Astrocyte (in vitro differentiated cells and primary cell): ENCODE measurements around the gene NKIRAS1. TPM values are rescaled to one million over a fixed set of nuclear protein-coding genes. Genes with fewer than 3 reads are reported as not detected.

Source experiments
- DNase-seq: peaks from one replicate; pipeline ENCODE4 v3.0.0-alpha.2; 2010; ENCODE audit warnings: low read depth
- FAIRE-seq: peaks from 2 replicates; lab custom pipeline; 2011; peaks lifted over from hg19 to GRCh38; lab: Jason Lieb, UNC
- H2AFZ ChIP-seq: 2 replicates; pipeline ENCODE4 v1.6.0; 2012; ENCODE audit warnings: low read depth, low read length, inconsistent platforms
- H3K27ac ChIP-seq: 2 replicates; pipeline ENCODE4 v1.5.1; 2011; ENCODE audit warnings: low read depth, low read length, inconsistent platforms
- H3K27me3 ChIP-seq: 2 replicates; pipeline ENCODE4 v1.6.0; 2011; ENCODE audit warnings: low read length, inconsistent platforms; ENCODE audit not compliant: insufficient read depth
- H3K36me3 ChIP-seq: 2 replicates; pipeline ENCODE4 v1.5.1; 2011; ENCODE audit warnings: low read length, inconsistent platforms; ENCODE audit not compliant: insufficient read depth
- H3K4me1 ChIP-seq: 2 replicates; pipeline ENCODE4 v1.5.1; 2011; ENCODE audit warnings: low read length, inconsistent platforms; ENCODE audit not compliant: insufficient read depth
- H3K4me2 ChIP-seq: 2 replicates; pipeline ENCODE4 v1.6.0; 2012; ENCODE audit warnings: low read length, inconsistent platforms
- H3K4me3 ChIP-seq: 2 replicates; pipeline ENCODE4 v1.5.1; 2011; ENCODE audit warnings: low read depth, mild to moderate bottlenecking, low read length, inconsistent platforms; ENCODE audit not compliant: insufficient read depth
- H3K79me2 ChIP-seq: 2 replicates; pipeline ENCODE4 v1.6.0; 2012; ENCODE audit warnings: mild to moderate bottlenecking, low read length, inconsistent platforms; ENCODE audit not compliant: insufficient read depth
- H3K9ac ChIP-seq: 2 replicates; pipeline ENCODE4 v1.6.0; 2012; ENCODE audit warnings: mild to moderate bottlenecking, low read length, inconsistent platforms
- H3K9me3 ChIP-seq: 2 replicates; pipeline ENCODE4 v1.5.1; 2012; ENCODE audit warnings: low read depth, mild to moderate bottlenecking, low read length, inconsistent platforms; ENCODE audit not compliant: insufficient read depth
- H4K20me1 ChIP-seq: 2 replicates; pipeline ENCODE4 v1.6.0; 2012; ENCODE audit warnings: low read length, inconsistent platforms; ENCODE audit not compliant: insufficient read depth
- H3K27ac Mint-ChIP-seq: one replicate; pipeline ENCODE4 v1.8.0; 2021; ENCODE audit warnings: mild to moderate bottlenecking, mixed read lengths; ENCODE audit not compliant: unreplicated experiment
- H3K27me3 Mint-ChIP-seq: one replicate; pipeline ENCODE4 v1.8.0; 2021; ENCODE audit warnings: low read depth, mixed read lengths; ENCODE audit not compliant: unreplicated experiment
- H3K36me3 Mint-ChIP-seq: one replicate; pipeline ENCODE4 v1.8.0; 2021; ENCODE audit warnings: low read depth, mixed read lengths; ENCODE audit not compliant: unreplicated experiment
- H3K4me1 Mint-ChIP-seq: one replicate; pipeline ENCODE4 v1.8.0; 2021; ENCODE audit warnings: low read depth, mixed read lengths; ENCODE audit not compliant: unreplicated experiment
- H3K4me3 Mint-ChIP-seq: one replicate; pipeline ENCODE4 v1.8.0; 2021; ENCODE audit warnings: mild to moderate bottlenecking, moderate library complexity, mixed read lengths; ENCODE audit not compliant: unreplicated experiment
- H3K9me3 Mint-ChIP-seq: one replicate; pipeline ENCODE4 v1.8.0; 2021; ENCODE audit warnings: mild to moderate bottlenecking, mixed read lengths; ENCODE audit not compliant: unreplicated experiment
- CTCF ChIP-seq: IDR thresholded peaks from 2 replicates; pipeline ENCODE4 v1.5.1; 2011; ENCODE audit warnings: low read depth, mild to moderate bottlenecking, inconsistent platforms, low read length, moderate library complexity; ENCODE audit not compliant: insufficient read depth
- EZH2 ChIP-seq: IDR thresholded peaks from 2 replicates; pipeline ENCODE4 v1.6.1; 2012; ENCODE audit warnings: mild to moderate bottlenecking, low read length, inconsistent platforms; ENCODE audit not compliant: insufficient read depth
- total RNA-seq: library from RNA; stranded (reverse); gene quantifications from 2 replicates; pipeline ENCODE4 v1.2.1, GENCODE V29; 2021

NKIRAS1 gene
- total RNA-seq, 1 donor from 2014 or later: 11.0 TPM

- no peak overlapping the region for H3K9ac ChIP-seq
- Mint-ChIP-seq H3K9me3 (peaks cover 3% of the 10 kb centered on the region), H3K36me3 (peaks cover 4% of the 10 kb centered on the region), H3K27me3 (no peaks in the 10 kb centered on the region), H3K27ac (no peak overlapping the region), H3K4me1 (no peaks in the 10 kb centered on the region), H3K4me3 (no peak overlapping the region)
- no peak overlapping the region for H3K4me2 ChIP-seq
- no peaks in the 10 kb centered on the region for H3K79me2 ChIP-seq
- H2AFZ ChIP-seq: no peak overlapping the region
- no peak overlapping the region for H3K27ac ChIP-seq
- TF ChIP-seq EZH2 (no peak), CTCF (no peak)
- no peaks in the 10 kb centered on the region for H4K20me1 ChIP-seq
- H3K4me3 ChIP-seq: no peak overlapping the region
- no peaks in the 10 kb centered on the region for H3K9me3 ChIP-seq
- H3K4me1 ChIP-seq: no peaks in the 10 kb centered on the region
- peak; percentile 9 for FAIRE-seq
- H3K27me3 ChIP-seq: no peaks in the 10 kb centered on the region
- H3K36me3 ChIP-seq: no peaks in the 10 kb centered on the region
- no peak for DNase-seq
These were observed 12.2 kb downstream of the NKIRAS1 start for GRCh38 chr3:23904545-23904944.

- Histone ChIP-seq H3K9ac (no peak overlapping the region), H3K9me3 (no peaks in the 10 kb centered on the region), H3K36me3 (peaks cover 4% of the 10 kb centered on the region), H3K4me1 (no peaks in the 10 kb centered on the region), H3K27ac (no peak overlapping the region), H2AFZ (no peak overlapping the region), H3K27me3 (no peaks in the 10 kb centered on the region), H4K20me1 (no peaks in the 10 kb centered on the region), H3K4me3 (no peak overlapping the region), H3K79me2 (no peaks in the 10 kb centered on the region), H3K4me2 (no peak overlapping the region)
- Mint-ChIP-seq H3K9me3 (peaks cover 8% of the 10 kb centered on the region), H3K27me3 (no peaks in the 10 kb centered on the region), H3K36me3 (peaks cover 21% of the 10 kb centered on the region), H3K27ac (no peak overlapping the region), H3K4me3 (no peak overlapping the region), H3K4me1 (no peaks in the 10 kb centered on the region)
- TF ChIP-seq EZH2 (no peak), CTCF (no peak)
- DNase-seq: no peak
- no peak for FAIRE-seq
These were observed 16.0 kb downstream of the NKIRAS1 start for GRCh38 chr3:23900744-23901143.

GRCh38 chr3:23895181-23895580 is 21.6 kb downstream of the NKIRAS1 start:
- Histone ChIP-seq H3K4me2 (no peak overlapping the region), H2AFZ (no peak overlapping the region), H3K9me3 (no peaks in the 10 kb centered on the region), H3K27ac (no peak overlapping the region), H3K9ac (no peak overlapping the region), H3K79me2 (no peaks in the 10 kb centered on the region), H4K20me1 (peaks cover 14% of the 10 kb centered on the region), H3K4me1 (no peaks in the 10 kb centered on the region), H3K36me3 (peaks cover 7% of the 10 kb centered on the region), H3K27me3 (no peaks in the 10 kb centered on the region), H3K4me3 (no peak overlapping the region)
- Mint-ChIP-seq H3K27ac (no peak overlapping the region), H3K4me1 (no peaks in the 10 kb centered on the region), H3K36me3 (peaks cover 35% of the 10 kb centered on the region), H3K4me3 (no peak overlapping the region), H3K27me3 (no peaks in the 10 kb centered on the region), H3K9me3 (peaks cover 5% of the 10 kb centered on the region)
- TF ChIP-seq CTCF (no peak), EZH2 (no peak)
- FAIRE-seq (no peak), DNase-seq (no peak)
